ENCODE results near the gene CLCA2.
A peak's percentile ranks its signal among the peaks of the same experiment; 100 is the strongest.
"Not testable (repeated sequence)": the region's sequence is repeated elsewhere in the genome, so short reads cannot be mapped to it uniquely, and the experiment has no call there.

Gene CLCA2

GRCh38 chr1:86477682-86478081 is 53.7 kb downstream of the CLCA2 start:
- DNase-seq: no peak

GRCh38 chr1:86478416-86479156 is 54.6 kb downstream of the CLCA2 start:
- DNase-seq: no peak

- no peak for DNase-seq
Measured at GRCh38 chr1:86481966-86482365, 58.0 kb downstream of the CLCA2 start.

GRCh38 chr1:86487131-86487810 is 63.3 kb downstream of the CLCA2 start:
- no peak for DNase-seq

GRCh38 chr1:86487811-86488141 is 63.8 kb downstream of the CLCA2 start:
- no peak for DNase-seq

GRCh38 chr1:86489242-86489878 is 65.4 kb downstream of the CLCA2 start:
- DNase-seq: no peak

GRCh38 chr1:86491171-86491950 is 67.4 kb downstream of the CLCA2 start:
- DNase-seq: no peak

- no peak for DNase-seq
Measured at GRCh38 chr1:86498281-86498680, 74.3 kb downstream of the CLCA2 start.

GRCh38 chr1:86499987-86500593 is 76.1 kb downstream of the CLCA2 start:
- DNase-seq: peak; percentile 8 to 50

- DNase-seq: no peak
Measured at GRCh38 chr1:86500714-86501113, 76.7 kb downstream of the CLCA2 start.

GRCh38 chr1:86502125-86502646 is 78.2 kb downstream of the CLCA2 start:
- not testable (repeated sequence) for DNase-seq

- no peak for DNase-seq
Measured at GRCh38 chr1:86502721-86503405, 78.9 kb downstream of the CLCA2 start.

- DNase-seq: no peak
Measured at GRCh38 chr1:86503406-86504136, 79.6 kb downstream of the CLCA2 start.

GRCh38 chr1:86504137-86504479 is 80.1 kb downstream of the CLCA2 start:
- DNase-seq: no peak

- no peak for DNase-seq
Measured at GRCh38 chr1:86504895-86505563, 81.1 kb downstream of the CLCA2 start.

- no peak for DNase-seq
Measured at GRCh38 chr1:86505564-86505902, 81.6 kb downstream of the CLCA2 start.

All from SW 1271 (cell line).